Epithelial cell of proximal tubule (primary cell): Measurements from ENCODE around the gene NPAT. TPM values are rescaled to one million over a fixed set of nuclear protein-coding genes. Genes with fewer than 3 reads are reported as not detected.
"Not testable (repeated sequence)": the region's sequence is repeated elsewhere in the genome, so short reads cannot be mapped to it uniquely, and the experiment has no call there.

Experiments used
- DNase-seq: peaks from one replicate; pipeline ENCODE4 v3.0.0-alpha.2; 2011; ENCODE audit warnings: low read depth
- H3K4me3 ChIP-seq: 2 replicates; pipeline ENCODE4 v1.5.1; 2011; ENCODE audit warnings: low read depth, mild to moderate bottlenecking, low read length
- CTCF ChIP-seq: conservative IDR thresholded peaks from 2 replicates; pipeline ENCODE4 v1.5.1; 2012; ENCODE audit warnings: low read depth, mild to moderate bottlenecking, low read length
- total RNA-seq: library from RNA; depleted of rRNA; stranded (reverse); fragments of >200 nt; gene quantifications from 2 replicates; pipeline ENCODE4 v1.2.3, GENCODE V29; 2015

Gene NPAT
- total RNA-seq, 1 donor from 2014 or later: 9.6 TPM

- TF ChIP-seq CTCF: no peak
- H3K4me3 ChIP-seq: no peak overlapping the region
- DNase-seq: no peak
Measured at GRCh38 chr11:108167624-108168023, 54.8 kb downstream of the NPAT start.

GRCh38 chr11:108162878-108163277 lies 59.6 kb downstream of the NPAT start:
- H3K4me3 ChIP-seq, DNase-seq: not testable (repeated sequence)

- no peak overlapping the region for H3K4me3 ChIP-seq
- DNase-seq: no peak
- TF ChIP-seq CTCF: no peak
Measured at GRCh38 chr11:108160970-108161566, 61.4 kb downstream of the NPAT start.

GRCh38 chr11:108154591-108154990 lies 67.8 kb downstream of the NPAT start:
- DNase-seq: no peak
- no peak overlapping the region for H3K4me3 ChIP-seq
- no peak for TF ChIP-seq CTCF

- H3K4me3 ChIP-seq: no peak overlapping the region
- peak; percentile 10 for DNase-seq
- no peak for TF ChIP-seq CTCF
Measured at GRCh38 chr11:108148556-108148955, 73.9 kb downstream of the NPAT start.

- H3K4me3 ChIP-seq: no peak overlapping the region
- no peak for TF ChIP-seq CTCF
- DNase-seq: no peak
Measured at GRCh38 chr11:108147150-108147549, 75.3 kb downstream of the NPAT start.

- no peak for TF ChIP-seq CTCF
- H3K4me3 ChIP-seq: no peak overlapping the region
- no peak for DNase-seq
Measured at GRCh38 chr11:108144615-108145014, 77.8 kb downstream of the NPAT start.
